Measurements from ENCODE around the gene PDGFRB. TPM values are rescaled to one million over a fixed set of nuclear protein-coding genes. Genes with fewer than 3 reads are reported as not detected.

PDGFRB gene
- total RNA-seq, 1 experiment from 2014 or later = 0.34 TPM

GRCh38 chr5:150190503-150190979, 34.9 kb upstream of the PDGFRB start:
- H3K27me3 ChIP-seq (ENCODE audit: insufficient read depth, low read length) = no peaks in the 10 kb centered on the region; the same call in 1 of the 2 replicates
- no peak overlapping the region for H3K4me3 ChIP-seq (replicated peaks in 1 of 2; ENCODE audit: low read depth in 1 of 2, low read length in 2 of 2)
- intact Hi-C loops (cut with micrococcal nuclease) = no loop called here
- BruUV-seq (replicated peaks) = no TSS peak
- no peaks in the 10 kb centered on the region for H3K9me3 ChIP-seq (ENCODE audit: control insufficient read depth in 1 of 2, insufficient read depth in 1 of 2, low read depth in 1 of 2, low read length in 2 of 2)
- H3K79me2 ChIP-seq (ENCODE audit: insufficient read depth, low read length) = no peaks in the 10 kb centered on the region
- no peak overlapping the region for H3K4me2 ChIP-seq (ENCODE audit: low read length)
- DNase-seq (ENCODE audit: low read depth, low spot score) (no peak), ATAC-seq (no peak)
- no peak overlapping the region for H2AFZ ChIP-seq (ENCODE audit: low read depth, low read length, poor library complexity, severe bottlenecking)
- H3K4me1 ChIP-seq (ENCODE audit: control insufficient read depth in 1 of 2, insufficient read depth in 2 of 2, low read length in 2 of 2) = peaks cover 0 to 7% of the 10 kb centered on the region in 2 experiments; a peak in 1 of 4 replicates
- no peak overlapping the region for H3K9ac ChIP-seq (ENCODE audit: low read length)
- TF ChIP-seq CBX3 (IDR thresholded peaks at IDR 0.05; ENCODE audit: low read depth) = no peak
- TF ChIP-seq ZBTB33 (IDR thresholded peaks at IDR 0.05; ENCODE audit: extremely low read depth, insufficient replicate concordance, low read length) = no peak
- no peak for TF ChIP-seq RAD21 (IDR thresholded peaks at IDR 0.05; ENCODE audit: low read depth)
- no peak for TF ChIP-seq ELF1 (IDR thresholded peaks at IDR 0.05; ENCODE audit: borderline replicate concordance, low read depth)
- TF ChIP-seq, protein P1, sequence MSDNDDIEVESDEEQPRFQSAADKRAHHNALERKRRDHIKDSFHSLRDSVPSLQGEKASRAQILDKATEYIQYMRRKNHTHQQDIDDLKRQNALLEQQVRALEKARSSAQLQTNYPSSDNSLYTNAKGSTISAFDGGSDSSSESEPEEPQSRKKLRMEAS (IDR thresholded peaks at IDR 0.05) = no peak
- no peak for TF ChIP-seq FOSL1 (IDR thresholded peaks at IDR 0.05; ENCODE audit: low read depth)
- TF ChIP-seq POLR2AphosphoS5 (IDR thresholded peaks at IDR 0.05; ENCODE audit: low read depth, low read length) = no peak
- no peak for TF ChIP-seq YY1 (IDR thresholded peaks at IDR 0.05; ENCODE audit: extremely low read depth, insufficient replicate concordance, low read depth, low read length)
- TF ChIP-seq POLR2A (IDR thresholded peaks at IDR 0.05; ENCODE audit: borderline replicate concordance, extremely low read depth, insufficient read depth, insufficient read length) = no peak
- no peak for TF ChIP-seq TCF7L2 (IDR thresholded peaks at IDR 0.05; ENCODE audit: borderline replicate concordance, extremely low read depth, insufficient read depth, insufficient read length)
- TF ChIP-seq EGR1 (IDR thresholded peaks at IDR 0.05; ENCODE audit: low read depth) = no peak
- TF ChIP-seq, protein P2, sequence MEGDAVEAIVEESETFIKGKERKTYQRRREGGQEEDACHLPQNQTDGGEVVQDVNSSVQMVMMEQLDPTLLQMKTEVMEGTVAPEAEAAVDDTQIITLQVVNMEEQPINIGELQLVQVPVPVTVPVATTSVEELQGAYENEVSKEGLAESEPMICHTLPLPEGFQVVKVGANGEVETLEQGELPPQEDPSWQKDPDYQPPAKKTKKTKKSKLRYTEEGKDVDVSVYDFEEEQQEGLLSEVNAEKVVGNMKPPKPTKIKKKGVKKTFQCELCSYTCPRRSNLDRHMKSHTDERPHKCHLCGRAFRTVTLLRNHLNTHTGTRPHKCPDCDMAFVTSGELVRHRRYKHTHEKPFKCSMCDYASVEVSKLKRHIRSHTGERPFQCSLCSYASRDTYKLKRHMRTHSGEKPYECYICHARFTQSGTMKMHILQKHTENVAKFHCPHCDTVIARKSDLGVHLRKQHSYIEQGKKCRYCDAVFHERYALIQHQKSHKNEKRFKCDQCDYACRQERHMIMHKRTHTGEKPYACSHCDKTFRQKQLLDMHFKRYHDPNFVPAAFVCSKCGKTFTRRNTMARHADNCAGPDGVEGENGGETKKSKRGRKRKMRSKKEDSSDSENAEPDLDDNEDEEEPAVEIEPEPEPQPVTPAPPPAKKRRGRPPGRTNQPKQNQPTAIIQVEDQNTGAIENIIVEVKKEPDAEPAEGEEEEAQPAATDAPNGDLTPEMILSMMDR (IDR thresholded peaks at IDR 0.05 in 2 of 3, conservative IDR thresholded peaks at IDR 0.05 in 1 of 3; ENCODE audit: borderline replicate concordance in 1 of 3, insufficient read depth in 1 of 3, low read depth in 2 of 3, low read length in 2 of 3) = no peak
- no peak for TF ChIP-seq ZNF274 (IDR thresholded peaks at IDR 0.05; ENCODE audit: low read depth, low read length)
- TF ChIP-seq, protein P3, sequence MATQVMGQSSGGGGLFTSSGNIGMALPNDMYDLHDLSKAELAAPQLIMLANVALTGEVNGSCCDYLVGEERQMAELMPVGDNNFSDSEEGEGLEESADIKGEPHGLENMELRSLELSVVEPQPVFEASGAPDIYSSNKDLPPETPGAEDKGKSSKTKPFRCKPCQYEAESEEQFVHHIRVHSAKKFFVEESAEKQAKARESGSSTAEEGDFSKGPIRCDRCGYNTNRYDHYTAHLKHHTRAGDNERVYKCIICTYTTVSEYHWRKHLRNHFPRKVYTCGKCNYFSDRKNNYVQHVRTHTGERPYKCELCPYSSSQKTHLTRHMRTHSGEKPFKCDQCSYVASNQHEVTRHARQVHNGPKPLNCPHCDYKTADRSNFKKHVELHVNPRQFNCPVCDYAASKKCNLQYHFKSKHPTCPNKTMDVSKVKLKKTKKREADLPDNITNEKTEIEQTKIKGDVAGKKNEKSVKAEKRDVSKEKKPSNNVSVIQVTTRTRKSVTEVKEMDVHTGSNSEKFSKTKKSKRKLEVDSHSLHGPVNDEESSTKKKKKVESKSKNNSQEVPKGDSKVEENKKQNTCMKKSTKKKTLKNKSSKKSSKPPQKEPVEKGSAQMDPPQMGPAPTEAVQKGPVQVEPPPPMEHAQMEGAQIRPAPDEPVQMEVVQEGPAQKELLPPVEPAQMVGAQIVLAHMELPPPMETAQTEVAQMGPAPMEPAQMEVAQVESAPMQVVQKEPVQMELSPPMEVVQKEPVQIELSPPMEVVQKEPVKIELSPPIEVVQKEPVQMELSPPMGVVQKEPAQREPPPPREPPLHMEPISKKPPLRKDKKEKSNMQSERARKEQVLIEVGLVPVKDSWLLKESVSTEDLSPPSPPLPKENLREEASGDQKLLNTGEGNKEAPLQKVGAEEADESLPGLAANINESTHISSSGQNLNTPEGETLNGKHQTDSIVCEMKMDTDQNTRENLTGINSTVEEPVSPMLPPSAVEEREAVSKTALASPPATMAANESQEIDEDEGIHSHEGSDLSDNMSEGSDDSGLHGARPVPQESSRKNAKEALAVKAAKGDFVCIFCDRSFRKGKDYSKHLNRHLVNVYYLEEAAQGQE (IDR thresholded peaks at IDR 0.05; ENCODE audit: low read depth) = no peak
- TF ChIP-seq CEBPB (IDR thresholded peaks at IDR 0.05; ENCODE audit: low read depth) = no peak
- TF ChIP-seq, protein P4, sequence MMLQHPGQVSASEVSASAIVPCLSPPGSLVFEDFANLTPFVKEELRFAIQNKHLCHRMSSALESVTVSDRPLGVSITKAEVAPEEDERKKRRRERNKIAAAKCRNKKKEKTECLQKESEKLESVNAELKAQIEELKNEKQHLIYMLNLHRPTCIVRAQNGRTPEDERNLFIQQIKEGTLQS (IDR thresholded peaks at IDR 0.05) = no peak
- TF ChIP-seq EZH2phosphoT487 (IDR thresholded peaks at IDR 0.05; ENCODE audit: borderline replicate concordance) = no peak
- TF ChIP-seq SIN3A (IDR thresholded peaks at IDR 0.05; ENCODE audit: low read depth) = no peak
- no peak for TF ChIP-seq SRF (IDR thresholded peaks at IDR 0.05; ENCODE audit: low read depth)
- H4K20me1 ChIP-seq (ENCODE audit: insufficient read depth) = no peaks in the 10 kb centered on the region
- ChIA-PET RAD21 (ENCODE audit: low non-redundant PET in 1 of 2, low total read pairs in 2 of 2, uncharacterized antibody in 2 of 2, unreplicated experiment in 2 of 2) (no interaction called here), POLR2A (no interaction called here), CTCF (no interaction called here)
- no peaks in the 10 kb centered on the region for H3K9me2 ChIP-seq (ENCODE audit: insufficient read depth)
- H3K36me3 ChIP-seq (ENCODE audit: control insufficient read depth in 1 of 2, insufficient read depth in 2 of 2, low read length in 2 of 2) = no peaks in the 10 kb centered on the region
- H3K27ac ChIP-seq (ENCODE audit: low read depth, low read length) = no peak overlapping the region

All from HCT116 (cell line).